B cell (primary cell): ENCODE results near the gene ZNF282. TPM values are rescaled to one million over a fixed set of nuclear protein-coding genes. Genes with fewer than 3 reads are reported as not detected.
"Not testable (repeated sequence)": the region's sequence is repeated elsewhere in the genome, so short reads cannot be mapped to it uniquely, and the experiment has no call there.

Experiments used
- ATAC-seq: fragments of 200-7000 bp; cut with Tn5 transposase; one replicate; pipeline ENCODE4 v1.10.0; 2021; ENCODE audit warnings: low read depth, mild to moderate bottlenecking, moderate number of reproducible peaks, moderate library complexity
- CTCF ChIA-PET: fragments of 350-600 bp; sonication (Branson Sonifier 250); formaldehyde crosslinking; loops from one replicate; lab custom pipeline; 2021; ENCODE audit warnings: antibody characterized with exemption, inconsistent platforms; lab: Charles Lee
- POLR2A ChIA-PET: fragments of 350-600 bp; sonication (Branson Sonifier 250); formaldehyde crosslinking; loops from one replicate; lab custom pipeline; 2021; ENCODE audit warnings: antibody characterized with exemption; lab: Charles Lee
- DNase-seq: peaks from one replicate; pipeline ENCODE4 v3.0.0; 2013
- H2AFZ ChIP-seq: 2 replicates; pipeline ENCODE4 v1.6.1; 2012; ENCODE audit warnings: mild to moderate bottlenecking, low read depth, low read length; ENCODE audit not compliant: insufficient read depth, poor library complexity, severe bottlenecking
- H3K27ac ChIP-seq, 2 donors: 1 replicate in 1 of 2; 2 replicates in 1 of 2; pipeline ENCODE4 v1.5.1; 2012 to 2013; ENCODE audit warnings: low read length in 2 of 2, mild to moderate bottlenecking in 2 of 2, moderate library complexity in 1 of 2
- H3K27me3 ChIP-seq, 4 experiments: fragments of 200-600 bp in 1 of 4; sonication (generic) in 1 of 4; replicated peaks in 1 of 4; 1 replicate in 2 of 4; 2 replicates in 2 of 4; pipeline versions ENCODE4 v1.6.1 to v1.7.0; 2013 to 2016; ENCODE audit warnings: low read length in 3 of 4, mild to moderate bottlenecking in 2 of 4, mixed read lengths in 1 of 4, moderate library complexity in 1 of 4; ENCODE audit not compliant: insufficient read depth in 4 of 4, control insufficient read depth in 3 of 4; ENCODE audit errors: control extremely low read depth in 1 of 4
- H3K36me3 ChIP-seq, 2 experiments: replicated peaks in 1 of 2; 1 replicate in 1 of 2; 2 replicates in 1 of 2; pipeline versions ENCODE4 v1.6.1 to v1.7.1; 2013; ENCODE audit warnings: low read length in 1 of 2; ENCODE audit not compliant: insufficient read depth in 2 of 2, control insufficient read depth in 1 of 2; ENCODE audit errors: control extremely low read depth in 1 of 2, extremely low read depth in 1 of 2
- H3K4me1 ChIP-seq, 2 donors: fragments of 200-600 bp in 1 of 2; sonication (generic) in 1 of 2; 1 replicate in 1 of 2; 2 replicates in 1 of 2; pipeline versions ENCODE4 v1.5.1 to v1.6.1; 2013 to 2017; ENCODE audit warnings: low read length in 2 of 2; ENCODE audit not compliant: control insufficient read depth in 2 of 2, insufficient read depth in 2 of 2
- H3K4me2 ChIP-seq: replicated peaks from 2 replicates; pipeline ENCODE3; 2012; ENCODE audit warnings: mild to moderate bottlenecking, low read depth, low read length; ENCODE audit not compliant: poor library complexity, severe bottlenecking
- H3K4me3 ChIP-seq, 5 experiments: fragments of 200-600 bp in 1 of 5; sonication (generic) in 1 of 5; 1 replicate in 3 of 5; 2 replicates in 2 of 5; pipeline versions ENCODE4 v1.5.1 to v1.7.0; 2011 to 2016; ENCODE audit warnings: low read length in 4 of 5, mild to moderate bottlenecking in 4 of 5, low read depth in 2 of 5, control low read depth in 1 of 5, moderate library complexity in 1 of 5; ENCODE audit not compliant: insufficient read depth in 1 of 5; ENCODE audit errors: control extremely low read depth in 1 of 5, extremely low read depth in 1 of 5
- H3K79me2 ChIP-seq: fragments of 200-600 bp; sonication (generic); one replicate; pipeline ENCODE4 v1.6.0; 2016; ENCODE audit warnings: low read length; ENCODE audit not compliant: control insufficient read depth, insufficient read depth
- H3K9ac ChIP-seq: fragments of 200-600 bp; sonication (generic); 2 replicates; pipeline ENCODE4 v1.6.1; 2017; ENCODE audit warnings: mild to moderate bottlenecking, low read length, moderate library complexity
- H3K9me3 ChIP-seq, 3 donors: one replicate each; pipeline versions ENCODE4 v1.6.1 to v1.7.1; 2013; ENCODE audit warnings: low read length in 2 of 3; ENCODE audit not compliant: control insufficient read depth in 2 of 3, insufficient read depth in 1 of 3; ENCODE audit errors: control extremely low read depth in 1 of 3
- H4K20me1 ChIP-seq: 2 replicates; pipeline ENCODE4 v1.6.0; 2012; ENCODE audit warnings: mild to moderate bottlenecking, low read length; ENCODE audit not compliant: insufficient read depth, control insufficient read depth, poor library complexity, severe bottlenecking
- H3K27ac Mint-ChIP-seq: one replicate; pipeline ENCODE4 v1.8.0; 2021; ENCODE audit warnings: mixed read lengths
- H3K27me3 Mint-ChIP-seq: one replicate; pipeline ENCODE4 v1.8.0; 2021; ENCODE audit warnings: mixed read lengths
- H3K4me1 Mint-ChIP-seq: one replicate; pipeline ENCODE4 v1.8.0; 2021; ENCODE audit warnings: mixed read lengths
- H3K4me3 Mint-ChIP-seq: one replicate; pipeline ENCODE4 v1.8.0; 2021; ENCODE audit warnings: mixed read lengths
- H3K9me3 Mint-ChIP-seq: one replicate; pipeline ENCODE4 v1.8.0; 2022; ENCODE audit warnings: mixed read lengths; ENCODE audit not compliant: insufficient read depth
- WGBS: methylation state at CpG from one replicate; pipeline ENCODE4 v1.1.5; 2013; ENCODE audit warnings: missing lambda C conversion rate; ENCODE audit not compliant: insufficient coverage; 5-methylcytosine and 5-hydroxymethylcytosine counted together
- intact Hi-C: fragments of 100-400 bp; cut with micrococcal nuclease; formaldehyde crosslinking; loops from one replicate; pipeline ENCODE4 v1.10.0; 2022
- polyA plus RNA-seq: library from polyadenylated mRNA; depleted of rRNA; stranded (reverse); fragments of >200 nt; gene quantifications from 2 replicates; pipeline ENCODE4 v1.2.3, GENCODE V29; 2012
- small RNA-seq: library from RNA; depleted of rRNA; stranded (forward); fragments of <200 nt; gene quantifications from one replicate; pipeline ENCODE3, GENCODE V24; 2012; ENCODE audit warnings: low replicate concordance, low read depth; ENCODE audit not compliant: insufficient read length
- total RNA-seq, 2 donors: library from RNA; stranded (reverse); fragments of 120-200 nt in 1 of 2; gene quantifications; 1 replicate in 1 of 2; 2 replicates in 1 of 2; pipeline versions ENCODE4 v1.2.3 to v1.2.4, GENCODE V29; 2013 to 2022

The ZNF282 gene
- total and polyA plus RNA-seq, 2 donors (not counting 1 experiment from before 2014, with no cell fraction given), result 8.3 to 25.7 TPM

DNA sequence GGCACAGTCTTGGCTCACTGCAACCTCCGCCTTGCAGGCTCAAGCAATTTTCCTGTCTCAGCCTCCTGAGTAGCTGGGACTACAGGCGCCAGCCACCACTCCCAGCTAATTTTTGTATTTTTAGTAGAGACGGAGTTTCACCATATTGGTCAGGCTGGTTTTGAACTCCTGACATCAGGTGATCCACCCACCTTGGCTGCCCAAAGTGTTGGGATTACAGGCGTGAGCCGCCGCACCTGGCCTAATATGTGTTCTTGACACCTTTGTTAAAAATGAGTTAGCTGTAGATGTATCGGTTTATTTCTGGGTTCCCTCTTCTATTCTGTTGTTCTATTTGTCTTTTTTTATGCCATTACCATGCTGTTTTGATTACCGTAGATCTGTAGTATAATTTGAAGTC lies 79.1 kb downstream of the ZNF282 start:
- H3K4me1 Mint-ChIP-seq, H3K9me3 ChIP-seq, H3K9me3 Mint-ChIP-seq, DNase-seq, H3K27ac ChIP-seq, H3K4me3 Mint-ChIP-seq, H3K27me3 Mint-ChIP-seq, intact Hi-C loops, H3K27ac Mint-ChIP-seq, H3K9ac ChIP-seq, ATAC-seq, H3K27me3 ChIP-seq, H3K4me2 ChIP-seq, H3K4me3 ChIP-seq, H3K79me2 ChIP-seq, H2AFZ ChIP-seq, H3K4me1 ChIP-seq: not testable (repeated sequence)
- peaks cover 8 to 51% of the 10 kb centered on the region in 2 experiments for H3K36me3 ChIP-seq
- 100% methylated on average over 2 of the region's 8 CpGs for WGBS
- ChIA-PET POLR2A (interaction anchor here (1.5 kb wide), 1 partner anchor 13 kb away, joined by 3 read pairs; the partner anchor contains the start of gene ZNF783), CTCF (interaction anchor here (1.1 kb wide), 1 partner anchor 11 kb away, joined by 6 read pairs; no protein-coding TSS in a partner anchor)
- H4K20me1 ChIP-seq, result peaks cover 11% of the 10 kb centered on the region

Small RNAs within 50 kb of the gene (small RNA-seq; reads per million reads assigned to genes)
- gene AC004890.1, result not detected

Other genes with a start within 250 kb of the ZNF282 start
- gene PDIA4, start 167.0 kb upstream of the ZNF282 start, total RNA-seq, result 34.7 and 36.5 TPM in 2 replicates
- 31.6 and 38.1 TPM in 2 replicates for gene PDIA4, start 167.0 kb upstream of the ZNF282 start, polyA plus RNA-seq
- 14.7 and 18.0 TPM in 2 replicates for gene ZNF786, start 104.8 kb upstream of the ZNF282 start, total RNA-seq
- gene ZNF786, start 104.8 kb upstream of the ZNF282 start, polyA plus RNA-seq, result 3.7 and 6.4 TPM in 2 replicates
- 2.8 and 3.3 TPM in 2 replicates for gene ZNF425, start 69.2 kb upstream of the ZNF282 start, total RNA-seq
- gene ZNF425, start 69.2 kb upstream of the ZNF282 start, polyA plus RNA-seq, result 0.48 and 0.85 TPM in 2 replicates
- gene ZNF398, start 48.1 kb upstream of the ZNF282 start, total RNA-seq, result 21.7 and 22.5 TPM in 2 replicates
- 6.4 and 7.7 TPM in 2 replicates for gene ZNF398, start 48.1 kb upstream of the ZNF282 start, polyA plus RNA-seq
- gene ZNF212, start 44.1 kb downstream of the ZNF282 start, total RNA-seq, result 22.5 and 25.7 TPM in 2 replicates
- gene ZNF212, start 44.1 kb downstream of the ZNF282 start, polyA plus RNA-seq, result 8.1 and 12.8 TPM in 2 replicates
- 43.8 and 44.8 TPM in 2 replicates for gene ZNF783, start 66.7 kb downstream of the ZNF282 start, total RNA-seq
- gene ZNF783, start 66.7 kb downstream of the ZNF282 start, polyA plus RNA-seq, result 35.3 and 38.1 TPM in 2 replicates